Left forelimb (tissue), 1 donor: ENCODE data around the gene ENTPD6.
A peak's percentile ranks its signal among the peaks of the same experiment; 100 is the strongest.
"Not testable (repeated sequence)": the region's sequence is repeated elsewhere in the genome, so short reads cannot be mapped to it uniquely, and the experiment has no call there.

ENCODE experiments used
- DNase-seq: peaks from one replicate; pipeline ENCODE4 v3.0.0-alpha.2; 2018; ENCODE audit warnings: low spot score

The ENTPD6 gene

GRCh38 chr20:25195014-25195961, at the start of gene ENTPD6:
ENTPD6 (plus strand) TSS chr20:25195712; CDS start chr20:25206537, 10,825 bp downstream.
- peak; percentile 95 for DNase-seq

DNA sequence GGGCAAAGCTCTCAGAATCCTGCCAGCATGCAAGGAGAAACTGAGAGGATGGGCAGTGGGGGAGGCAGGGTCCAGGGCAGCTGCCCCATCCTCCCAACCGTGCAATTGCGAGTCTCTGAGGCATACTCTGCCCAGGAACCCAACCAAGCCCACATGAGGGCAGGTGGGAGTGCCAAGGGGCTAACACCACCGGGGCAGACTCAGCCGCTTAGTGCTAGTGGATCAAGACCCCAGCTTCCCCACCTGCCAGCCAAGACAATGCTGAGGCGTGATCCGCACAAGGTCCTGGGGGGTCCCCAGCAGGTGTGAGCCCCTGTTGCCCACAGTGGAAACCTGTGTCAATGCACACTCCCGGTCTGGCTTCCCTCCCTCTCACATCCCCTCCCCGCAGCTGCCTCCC, 48.5 kb upstream of the ENTPD6 start:
- no peak for DNase-seq

DNA sequence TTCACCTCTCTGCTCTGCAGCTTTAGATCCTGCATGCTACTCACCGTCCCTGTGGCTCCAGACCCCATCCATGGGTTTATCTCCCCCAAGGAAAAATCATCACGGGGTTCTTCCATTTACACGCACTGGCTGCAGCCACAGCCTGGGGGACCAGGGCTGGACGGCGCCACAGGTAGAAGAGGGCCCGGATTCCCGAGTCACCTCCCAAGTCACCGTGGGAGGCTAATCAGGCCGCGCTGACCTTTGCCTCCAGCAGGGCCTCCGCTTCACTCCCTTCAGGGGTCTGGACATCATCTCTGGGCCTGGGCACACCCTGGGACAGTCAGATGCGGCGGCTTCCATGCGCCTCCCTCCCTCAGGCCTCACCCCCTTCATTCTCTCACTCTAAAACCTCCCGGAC, 47.8 kb upstream of the ENTPD6 start:
- no peak for DNase-seq

DNA sequence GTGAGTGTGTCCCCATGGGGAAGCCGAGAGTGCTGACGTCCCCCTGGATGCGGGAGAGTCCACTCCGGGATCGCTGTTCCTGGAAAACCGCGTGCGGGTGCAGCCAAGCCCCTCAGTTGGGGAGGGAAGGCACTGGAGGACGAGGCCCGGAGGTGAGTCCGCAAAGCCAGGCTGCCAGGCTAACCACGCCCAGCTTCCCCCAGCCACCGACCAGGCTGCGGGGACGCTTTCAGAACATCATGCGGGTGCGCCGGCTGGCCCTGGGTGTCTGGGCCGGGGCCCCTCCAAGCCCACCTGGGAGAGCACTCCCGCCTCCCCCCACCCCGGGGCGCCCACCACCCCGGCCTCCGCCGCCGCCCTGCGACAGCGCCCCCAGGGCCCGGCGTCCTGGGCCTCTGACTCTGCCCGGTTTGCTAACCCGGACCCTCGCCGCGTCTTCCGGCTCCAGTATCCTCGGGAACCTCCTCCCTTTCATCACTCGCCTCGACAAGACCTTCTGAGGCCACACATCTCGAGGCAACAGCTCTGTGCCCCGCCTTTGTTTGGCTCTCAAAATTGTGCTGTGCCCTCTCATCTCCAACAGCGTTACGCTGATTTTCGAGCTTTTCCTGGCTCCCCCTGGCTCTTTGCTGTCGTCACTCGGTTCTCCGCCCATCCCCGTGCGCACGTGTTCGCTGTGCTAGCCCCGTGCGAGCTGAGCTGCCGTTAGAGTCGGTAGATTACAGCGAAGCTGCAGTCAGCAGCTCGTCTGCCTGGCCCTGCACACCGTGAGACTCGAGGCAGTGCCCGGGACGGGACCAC, 47.1 kb upstream of the ENTPD6 start:
- no peak for DNase-seq

DNA sequence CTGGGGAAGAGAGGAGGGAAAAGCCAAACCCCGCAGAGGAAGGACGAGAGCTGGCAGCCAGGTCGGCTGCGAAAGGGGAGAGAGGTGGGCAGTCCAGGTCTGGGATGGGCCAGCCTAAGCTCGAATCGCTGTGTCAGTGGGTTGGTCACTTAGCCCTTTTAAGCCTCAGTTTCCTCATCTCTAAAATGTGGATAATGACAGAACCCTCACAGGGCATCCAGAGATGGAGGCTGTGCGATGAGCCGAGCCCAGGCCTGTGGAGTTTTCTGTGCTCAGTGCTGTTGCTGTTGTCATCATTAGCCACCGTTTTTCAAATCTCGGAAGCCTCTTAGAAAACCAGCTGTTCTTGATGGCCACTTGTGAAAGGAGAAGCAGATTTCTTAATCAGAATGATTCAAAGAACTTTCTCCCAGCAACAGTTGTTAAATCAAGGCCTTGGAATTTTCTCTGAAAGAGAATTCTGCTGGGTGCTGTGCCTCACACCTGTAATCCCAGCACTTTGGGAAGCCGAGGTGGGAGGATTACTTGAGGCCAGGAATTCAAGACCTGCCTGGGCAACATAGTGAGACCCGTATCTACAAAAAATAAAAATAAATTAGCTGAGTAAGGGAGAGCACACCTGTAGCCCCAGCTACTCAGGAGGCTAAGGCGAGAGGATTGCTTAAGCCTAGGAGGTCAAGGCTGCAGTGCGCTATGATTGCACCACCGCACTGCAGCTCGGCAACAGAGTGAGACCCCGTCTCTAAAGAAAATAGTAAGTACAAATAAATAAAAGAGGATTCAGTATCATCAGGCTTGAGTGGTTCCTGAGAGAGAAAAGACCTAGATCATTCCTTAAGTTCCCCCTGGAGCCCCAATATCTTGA, 46.3 kb upstream of the ENTPD6 start:
- no peak for DNase-seq

- DNase-seq, result no peak
These were observed 45.5 kb upstream of the ENTPD6 start for GRCh38 chr20:25150016-25150415.

DNA sequence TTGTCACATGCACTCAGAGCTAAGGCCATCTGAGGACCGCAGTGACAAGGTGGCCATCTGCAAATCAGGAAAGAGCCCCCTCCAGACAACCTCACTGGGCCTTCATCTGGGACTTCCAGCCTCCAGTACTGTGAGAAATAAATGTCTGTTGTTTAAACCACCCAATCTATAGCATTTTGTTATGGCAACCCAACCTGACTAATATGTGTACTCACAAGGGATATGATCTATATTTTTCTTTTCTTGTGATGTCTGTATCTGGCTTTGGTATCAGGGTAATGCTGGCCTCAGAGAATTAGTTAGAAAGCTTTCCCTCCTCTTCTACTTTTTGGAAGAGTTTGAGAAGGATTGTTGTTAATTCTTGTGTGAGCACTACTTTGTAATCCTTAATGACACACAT, 37.5 kb upstream of the ENTPD6 start:
- DNase-seq, result no peak

DNA sequence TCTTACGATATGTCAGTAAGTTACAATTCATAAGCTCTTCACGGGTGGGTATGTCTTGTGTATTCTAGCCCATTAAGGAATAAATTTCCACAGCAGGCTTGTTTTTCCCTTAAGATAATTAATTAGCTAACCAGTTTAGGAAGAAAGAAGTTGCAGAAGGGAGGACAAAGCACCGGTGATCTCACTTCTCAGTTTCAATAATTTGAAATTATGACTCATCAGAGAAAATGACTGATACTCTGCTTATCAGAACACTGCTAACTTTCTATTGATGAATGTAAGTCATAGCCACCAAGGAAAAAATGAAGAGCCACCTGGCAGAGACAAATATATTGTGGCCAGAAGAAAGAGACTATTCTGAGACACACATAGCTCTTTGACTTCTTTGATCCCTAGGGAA, 35.0 kb upstream of the ENTPD6 start:
- no peak for DNase-seq

- no peak for DNase-seq
These were observed 34.6 kb upstream of the ENTPD6 start for GRCh38 chr20:25160897-25161296.

- no peak for DNase-seq
These were observed 30.4 kb upstream of the ENTPD6 start for GRCh38 chr20:25165128-25165527.

- DNase-seq, result not testable (repeated sequence)
These were observed 29.3 kb upstream of the ENTPD6 start for GRCh38 chr20:25166105-25166782.

GRCh38 chr20:25173321-25173720, 22.2 kb upstream of the ENTPD6 start:
- no peak for DNase-seq

GRCh38 chr20:25173886-25174308, 21.6 kb upstream of the ENTPD6 start:
- DNase-seq, result no peak

- DNase-seq, result no peak
These were observed 19.3 kb upstream of the ENTPD6 start for GRCh38 chr20:25176184-25176583.

DNA sequence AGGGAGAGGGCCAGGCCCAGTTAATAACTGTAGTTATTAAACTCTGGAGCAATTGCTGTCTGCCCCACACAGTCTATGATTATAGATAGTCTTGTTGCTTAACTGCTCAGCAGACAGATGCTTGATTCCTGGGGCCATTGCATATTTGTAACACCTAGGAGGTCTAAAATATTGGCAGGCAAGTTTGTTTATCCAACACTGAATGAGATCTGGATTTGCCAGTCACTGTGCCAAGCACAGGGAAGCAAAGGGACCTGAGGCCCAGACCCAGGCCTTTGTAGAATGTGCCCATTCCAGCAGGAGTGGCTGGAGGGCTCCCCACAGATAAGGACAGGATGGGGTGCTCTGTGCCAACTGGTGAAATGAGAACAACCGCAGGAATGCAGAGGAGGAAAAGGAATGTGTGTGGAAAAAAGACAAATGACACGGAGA, 17.6 kb upstream of the ENTPD6 start:
- no peak for DNase-seq

DNA sequence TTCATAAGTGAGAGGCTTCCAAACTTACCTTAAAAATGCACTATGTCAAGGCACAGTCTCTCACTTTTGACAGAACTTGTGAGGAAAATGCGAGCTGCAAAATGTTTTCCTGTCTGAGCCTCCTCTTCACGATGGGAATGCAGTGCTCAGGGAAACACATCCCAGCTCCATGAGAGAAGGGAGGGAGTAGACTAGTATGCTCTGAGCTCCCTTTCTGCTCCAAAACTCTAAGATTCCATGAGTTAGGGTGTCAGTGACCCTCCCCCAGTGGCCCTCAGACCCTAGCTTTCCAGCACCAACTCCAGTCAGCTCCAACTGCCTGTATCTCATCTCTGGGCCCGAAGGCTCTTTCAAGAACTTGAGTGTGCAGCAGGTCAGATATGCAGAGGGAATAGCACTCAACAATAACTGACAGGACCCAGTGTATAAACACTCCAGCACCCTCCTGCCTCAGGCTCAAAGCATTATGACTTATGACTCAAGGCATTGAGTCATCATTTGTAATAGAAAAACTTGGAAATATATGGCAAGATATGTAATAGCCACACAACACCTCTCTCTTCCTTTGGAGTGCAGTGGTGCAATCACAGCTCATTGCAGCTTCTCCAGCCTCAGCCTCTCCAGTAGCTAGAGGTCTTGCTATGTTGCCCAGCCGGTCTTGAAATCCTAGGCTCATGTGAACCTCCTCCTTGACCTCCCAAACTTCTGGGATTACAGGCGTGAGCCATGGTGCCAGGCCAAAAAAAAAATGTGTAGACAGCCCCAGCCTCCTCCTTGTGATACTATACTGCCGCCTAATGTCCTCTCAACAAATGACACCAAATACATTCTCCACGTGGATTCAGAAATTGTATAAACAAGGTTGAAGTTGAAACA, 16.7 kb upstream of the ENTPD6 start:
- DNase-seq, result no peak

- no peak for DNase-seq
These were observed 15.9 kb upstream of the ENTPD6 start for GRCh38 chr20:25179439-25180089.

DNA sequence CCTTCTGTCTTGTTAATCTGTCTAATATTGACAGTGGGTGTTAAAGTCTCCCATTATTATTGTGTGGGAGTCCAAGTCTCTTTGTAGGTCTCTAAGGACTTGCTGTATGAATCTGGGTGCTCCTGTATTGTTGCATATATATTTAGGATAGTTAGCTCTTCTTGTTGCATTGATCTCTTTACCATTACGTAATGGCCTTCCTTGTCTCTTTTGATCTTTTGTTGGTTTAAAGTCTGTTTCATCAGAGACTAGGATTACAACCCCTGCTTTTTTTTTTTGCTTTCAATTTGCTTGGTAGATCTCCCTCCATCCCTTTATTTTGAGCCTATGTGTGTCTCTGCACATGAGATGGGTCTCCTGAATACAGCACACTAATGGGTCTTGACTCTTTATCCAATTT, 11.1 kb upstream of the ENTPD6 start:
- DNase-seq, result not testable (repeated sequence)

- no peak for DNase-seq
These were observed 8.3 kb upstream of the ENTPD6 start for GRCh38 chr20:25187220-25187619.

GRCh38 chr20:25187635-25188034, 7.9 kb upstream of the ENTPD6 start:
- DNase-seq, result no peak
